HL-60 (cell line): Measurements from ENCODE around the gene GABRB3.

Source experiments
- DNase-seq, 2 experiments: peaks; one replicate each; pipeline ENCODE4 v3.0.0-alpha.2; 2010 to 2020; ENCODE audit warnings: low read depth in 1 of 2, low spot score in 1 of 2
- H3K27ac ChIP-seq: fragments of 250-450 bp; sonication (Bioruptor Pico); replicated peaks from 2 replicates; pipeline ENCODE4 v1.5.1; 2020; ENCODE audit warnings: mild to moderate bottlenecking, moderate library complexity
- H3K27me3 ChIP-seq: fragments of 250-450 bp; sonication (Bioruptor Pico); 2 replicates; pipeline ENCODE4 v1.5.1; 2021; ENCODE audit warnings: mild to moderate bottlenecking, moderate library complexity; ENCODE audit not compliant: insufficient read depth, poor library complexity, severe bottlenecking
- H3K4me3 ChIP-seq: replicated peaks from 2 replicates; pipeline ENCODE4 v1.5.1; 2011; ENCODE audit warnings: mild to moderate bottlenecking, control low read depth, low read length; ENCODE audit not compliant: insufficient read depth
- CTCF ChIP-seq: IDR thresholded peaks from one replicate; pipeline ENCODE4 v1.5.1; 2011; ENCODE audit warnings: low read length, control low read depth, inconsistent platforms; ENCODE audit not compliant: insufficient read depth
- GABPA ChIP-seq: IDR thresholded peaks from 2 replicates; pipeline ENCODE4 v1.6.1; 2012; ENCODE audit warnings: low read depth
- POLR2AphosphoS5 ChIP-seq: IDR thresholded peaks from 2 replicates; pipeline ENCODE4 v1.6.1; 2012; ENCODE audit warnings: low read depth
- REST ChIP-seq: IDR thresholded peaks from 2 replicates; pipeline ENCODE4 v1.6.1; 2012; ENCODE audit warnings: low read depth; ENCODE audit not compliant: insufficient replicate concordance
- SPI1 ChIP-seq: IDR thresholded peaks from 2 replicates; pipeline ENCODE4 v1.6.1; 2012; ENCODE audit warnings: low read depth, mild to moderate bottlenecking, borderline replicate concordance

GABRB3 gene

GRCh38 chr15:26667222-26667988 is 105.5 kb downstream of the GABRB3 start:
- TF ChIP-seq REST (no peak), GABPA (no peak), CTCF (no peak), SPI1 (no peak)
- no peaks in the 10 kb centered on the region for H3K27me3 ChIP-seq
- DNase-seq, result no peak
- H3K4me3 ChIP-seq, result no peak overlapping the region
- no peak overlapping the region for H3K27ac ChIP-seq

- TF ChIP-seq REST (no peak), POLR2AphosphoS5 (no peak), CTCF (no peak), GABPA (no peak), SPI1 (no peak)
- no peak overlapping the region for H3K4me3 ChIP-seq
- no peaks in the 10 kb centered on the region for H3K27me3 ChIP-seq
- DNase-seq, result no peak
- H3K27ac ChIP-seq, result no peak overlapping the region
These were observed 106.7 kb downstream of the GABRB3 start for GRCh38 chr15:26665957-26666791.

- DNase-seq, result no peak
- TF ChIP-seq CTCF (no peak), GABPA (no peak), REST (no peak), POLR2AphosphoS5 (no peak), SPI1 (no peak)
- Histone ChIP-seq H3K27me3 (no peaks in the 10 kb centered on the region), H3K4me3 (no peak overlapping the region), H3K27ac (no peak overlapping the region)
These were observed 110.6 kb downstream of the GABRB3 start for GRCh38 chr15:26662283-26662682.
